HCT116 (cell line): ENCODE data around the gene TEX19. TPM values are rescaled to one million over a fixed set of nuclear protein-coding genes. Genes with fewer than 3 reads are reported as not detected.

Source experiments
- ATAC-seq: fragments of 200-7000 bp; cut with Tn5 transposase; 2 replicates; pipeline ENCODE4 v1.9.1; 2020; ENCODE audit warnings: mild to moderate bottlenecking, moderate library complexity
- BruUV-seq: library from RNA; stranded (reverse); fragments of 400-500 nt; replicated peaks from 2 replicates; lab custom pipeline; 2021; lab: Mats Ljungman, UMichigan
- CTCF ChIA-PET: fragments of 300-600 bp; sonication (Branson Sonifier 250); formaldehyde crosslinking; loops from one replicate; lab custom pipeline; 2021; ENCODE audit warnings: antibody characterized with exemption; lab: Charles Lee
- POLR2A ChIA-PET: fragments of 300-600, 350-600 bp; sonication (Branson Sonifier 250); formaldehyde crosslinking; loops from one replicate; lab custom pipeline; 2021; ENCODE audit warnings: antibody characterized with exemption; lab: Charles Lee
- RAD21 ChIA-PET, 2 experiments: fragments of 300-600 bp; sonication (Branson Sonifier 250); formaldehyde crosslinking; loops; one replicate each; lab custom pipeline; 2023; ENCODE audit warnings: low total read pairs in 2 of 2; ENCODE audit not compliant: uncharacterized antibody in 2 of 2, unreplicated experiment in 2 of 2, low non-redundant PET in 1 of 2; lab: Charles Lee
- DNase-seq: peaks from one replicate; pipeline ENCODE4 v3.0.0-alpha.2; 2010; ENCODE audit warnings: low read depth, low spot score
- H2AFZ ChIP-seq: fragments of 200-600 bp; shearing (Covaris generic), sonication (generic); 2 replicates; pipeline ENCODE4 v1.6.1; 2017; ENCODE audit warnings: low read depth, mixed run types, mixed read lengths, antibody characterized with exemption, low read length; ENCODE audit not compliant: poor library complexity, severe bottlenecking
- H3K27ac ChIP-seq: 2 replicates; pipeline ENCODE4 v1.5.1; 2012; ENCODE audit warnings: low read depth, low read length
- H3K27me3 ChIP-seq: fragments of 200-600 bp; sonication (generic); 2 replicates; pipeline ENCODE4 v1.6.1; 2016; ENCODE audit warnings: mixed run types, low read length, mixed read lengths; ENCODE audit not compliant: insufficient read depth
- H3K36me3 ChIP-seq, 2 experiments: fragments of 200-500 bp in 1 of 2; fragments of 200-600 bp in 1 of 2; sonication (Bioruptor generic) in 1 of 2; sonication (generic) in 1 of 2; 2 replicates each; pipeline versions ENCODE4 v1.5.1 to v1.6.1; 2014 to 2016; ENCODE audit warnings: low read length in 2 of 2, inconsistent platforms in 1 of 2, mixed read lengths in 1 of 2, mixed run types in 1 of 2; ENCODE audit not compliant: insufficient read depth in 2 of 2, control insufficient read depth in 1 of 2
- H3K4me1 ChIP-seq, 2 experiments: fragments of 200-600 bp in 1 of 2; sonication (generic) in 1 of 2; 2 replicates each; pipeline versions ENCODE4 v1.5.1 to v1.6.1; 2012 to 2017; ENCODE audit warnings: low read length in 2 of 2, inconsistent platforms in 1 of 2, mild to moderate bottlenecking in 1 of 2, mixed read lengths in 1 of 2, mixed run types in 1 of 2, moderate library complexity in 1 of 2; ENCODE audit not compliant: insufficient read depth in 2 of 2, control insufficient read depth in 1 of 2
- H3K4me2 ChIP-seq: fragments of 200-600 bp; sonication (generic); 2 replicates; pipeline ENCODE4 v1.6.1; 2017; ENCODE audit warnings: mixed run types, low read length, mixed read lengths
- H3K4me3 ChIP-seq, 2 experiments: fragments of 200-600 bp in 1 of 2; sonication (generic) in 1 of 2; replicated peaks in 1 of 2; 2 replicates each; pipeline ENCODE4 v1.5.1; 2011 to 2016; ENCODE audit warnings: low read length in 2 of 2, control low read depth in 1 of 2, low read depth in 1 of 2, mild to moderate bottlenecking in 1 of 2, mixed read lengths in 1 of 2, mixed run types in 1 of 2
- H3K79me2 ChIP-seq: fragments of 200-600 bp; sonication (generic); 2 replicates; pipeline ENCODE4 v1.6.1; 2017; ENCODE audit warnings: mild to moderate bottlenecking, mixed run types, low read length, moderate library complexity, mixed read lengths; ENCODE audit not compliant: insufficient read depth
- H3K9ac ChIP-seq: fragments of 200-600 bp; sonication (generic); 2 replicates; pipeline ENCODE4 v1.6.1; 2016; ENCODE audit warnings: low read length, mixed read lengths
- H3K9me2 ChIP-seq: fragments of 200-600 bp; sonication (generic), shearing (Covaris generic); 2 replicates; pipeline ENCODE4 v1.6.1; 2017; ENCODE audit warnings: mixed run types, mild to moderate bottlenecking, moderate library complexity; ENCODE audit not compliant: insufficient read depth
- H3K9me3 ChIP-seq, 2 experiments: fragments of 200-500 bp in 1 of 2; fragments of 200-600 bp in 1 of 2; sonication (Bioruptor generic) in 1 of 2; sonication (generic) in 1 of 2; 2 replicates each; pipeline ENCODE4 v1.6.1; 2014 to 2017; ENCODE audit warnings: low read length in 2 of 2, mixed read lengths in 2 of 2, inconsistent platforms in 1 of 2, low read depth in 1 of 2, mild to moderate bottlenecking in 1 of 2, mixed run types in 1 of 2, moderate library complexity in 1 of 2; ENCODE audit not compliant: control insufficient read depth in 1 of 2, insufficient read depth in 1 of 2
- H4K20me1 ChIP-seq: fragments of 200-600 bp; sonication (generic), shearing (Covaris generic); 2 replicates; pipeline ENCODE4 v1.6.1; 2017; ENCODE audit warnings: mixed run types, mild to moderate bottlenecking, moderate library complexity; ENCODE audit not compliant: insufficient read depth
- ATF3 ChIP-seq: IDR thresholded peaks from 2 replicates; pipeline ENCODE4 v1.6.1; 2012
- CTCF ChIP-seq, 3 experiments: fragments of 200-600 bp in 1 of 3; sonication (generic) in 1 of 3; IDR thresholded peaks in 2 of 3; conservative IDR thresholded peaks in 1 of 3; 2 replicates each; pipeline ENCODE4 v1.5.1; 2012 to 2017; ENCODE audit warnings: low read depth in 2 of 3, low read length in 2 of 3, antibody characterized with exemption in 1 of 3, borderline replicate concordance in 1 of 3, control low read depth in 1 of 3, mild to moderate bottlenecking in 1 of 3, mixed read lengths in 1 of 3, mixed run types in 1 of 3, moderate library complexity in 1 of 3; ENCODE audit not compliant: insufficient read depth in 1 of 3
- EGR1 ChIP-seq: IDR thresholded peaks from 2 replicates; pipeline ENCODE4 v1.6.1; 2012; ENCODE audit warnings: low read depth
- FOSL1 ChIP-seq: IDR thresholded peaks from 2 replicates; pipeline ENCODE4 v1.6.1; 2012; ENCODE audit warnings: low read depth
- MAX ChIP-seq: IDR thresholded peaks from 2 replicates; pipeline ENCODE4 v1.6.1; 2012
- POLR2A ChIP-seq: IDR thresholded peaks from 2 replicates; pipeline ENCODE4 v1.7.0; 2011; ENCODE audit warnings: borderline replicate concordance; ENCODE audit not compliant: insufficient read depth, insufficient read length; ENCODE audit errors: extremely low read depth
- SIN3A ChIP-seq: IDR thresholded peaks from 2 replicates; pipeline ENCODE4 v1.6.1; 2012; ENCODE audit warnings: low read depth
- SP1 ChIP-seq: IDR thresholded peaks from 2 replicates; pipeline ENCODE4 v1.6.1; 2012; ENCODE audit warnings: low read depth
- SRF ChIP-seq: IDR thresholded peaks from 2 replicates; pipeline ENCODE4 v1.6.1; 2012; ENCODE audit warnings: low read depth
- YY1 ChIP-seq: IDR thresholded peaks from 2 replicates; pipeline ENCODE4 v1.6.1; 2011; ENCODE audit warnings: low read length, low read depth, moderate library complexity, mild to moderate bottlenecking; ENCODE audit not compliant: insufficient replicate concordance; ENCODE audit errors: extremely low read depth
- ZFX ChIP-seq: fragments of 450-650 bp; IDR thresholded peaks from 2 replicates; pipeline ENCODE4 v1.6.1; 2017
- ZNF274 ChIP-seq: fragments of 200-500 bp; sonication (Bioruptor generic); IDR thresholded peaks from 2 replicates; pipeline ENCODE4 v1.6.1; 2014; ENCODE audit warnings: mild to moderate bottlenecking, low read depth, low read length, inconsistent platforms
- intact Hi-C: fragments of 100-400 bp; cut with micrococcal nuclease; formaldehyde crosslinking; loops from 2 replicates; pipeline ENCODE4 v1.10.0; 2022
- total RNA-seq: library from RNA; stranded (reverse); gene quantifications from one replicate; pipeline ENCODE4 v1.2.1, GENCODE V29; 2021; ENCODE audit not compliant: unreplicated experiment

TEX19 gene
- total RNA-seq, 1 experiment from 2014 or later: 2.1 TPM

- TF ChIP-seq SRF (no peak), ZNF274 (no peak), FOSL1 (no peak), CTCF (IDR thresholded peaks at IDR 0.05 in 2 of 3, conservative IDR thresholded peaks at IDR 0.05 in 1 of 3; ENCODE audit: borderline replicate concordance in 1 of 3, insufficient read depth in 1 of 3, low read depth in 2 of 3, low read length in 2 of 3) (no peak), ZFX (no peak), SP1 (no peak), EGR1 (no peak), POLR2A (no peak), ATF3 (no peak), SIN3A (no peak), YY1 (no peak), MAX (no peak)
- H3K36me3 ChIP-seq: no peaks in the 10 kb centered on the region
- no peak overlapping the region for H3K4me2 ChIP-seq
- peaks cover 24 to 43% of the 10 kb centered on the region in 2 experiments for H3K4me1 ChIP-seq
- RAD21 ChIA-PET: no interaction called here
- H2AFZ ChIP-seq: no peak overlapping the region
- POLR2A ChIA-PET: no interaction called here
- no peaks in the 10 kb centered on the region for H3K27me3 ChIP-seq
- no peak overlapping the region for H3K9ac ChIP-seq
- CTCF ChIA-PET: no interaction called here
- ATAC-seq (no peak), DNase-seq (no peak)
- intact Hi-C loops: no loop called here
- no TSS peak for BruUV-seq
- H3K9me2 ChIP-seq: no peaks in the 10 kb centered on the region
- no peak overlapping the region for H3K27ac ChIP-seq
- no peak overlapping the region for H3K4me3 ChIP-seq
- no peaks in the 10 kb centered on the region for H3K9me3 ChIP-seq
- no peaks in the 10 kb centered on the region for H4K20me1 ChIP-seq
- no peaks in the 10 kb centered on the region for H3K79me2 ChIP-seq
These were observed 16.5 kb upstream of the TEX19 start for GRCh38 chr17:82342361-82343079.
